Measurements from ENCODE around the gene CATSPERZ. TPM values are rescaled to one million over a fixed set of nuclear protein-coding genes. Genes with fewer than 3 reads are reported as not detected.

CATSPERZ gene
- total RNA-seq, 2 donors from 2014 or later, result 0.56 TPM; not detected in 1

- intact Hi-C loops (cut with DNase I), result no loop called here
- Histone ChIP-seq H3K4me1 (peaks cover 11% of the 10 kb centered on the region), H3K9me3 (no peaks in the 10 kb centered on the region), H3K27me3 (no peaks in the 10 kb centered on the region), H3K36me3 (no peaks in the 10 kb centered on the region), H3K4me3 (no peak overlapping the region), H3K9ac (ENCODE audit: low read depth in 2 of 2, low read length in 2 of 2) (no peak overlapping the region), H3K27ac (no peak overlapping the region)
- no peak for TF ChIP-seq CTCF (IDR thresholded peaks at IDR 0.05)
- DNase-seq, result no peak
These were observed 38.6 kb downstream of the CATSPERZ start for GRCh38 chr11:64338716-64339115.

GRCh38 chr11:64339286-64339685, 39.1 kb downstream of the CATSPERZ start:
- TF ChIP-seq CTCF (IDR thresholded peaks at IDR 0.05), result no peak
- Histone ChIP-seq H3K9me3 (no peaks in the 10 kb centered on the region), H3K4me1 (peaks cover 11% of the 10 kb centered on the region), H3K27me3 (no peaks in the 10 kb centered on the region), H3K9ac (ENCODE audit: low read depth in 2 of 2, low read length in 2 of 2) (peak overlapping the region in 1 of 2 donors; percentile 48), H3K27ac (no peak overlapping the region), H3K4me3 (no peak overlapping the region), H3K36me3 (no peaks in the 10 kb centered on the region)
- intact Hi-C loops (cut with DNase I), result no loop called here
- no peak for DNase-seq

GRCh38 chr11:64339754-64340408, 39.7 kb downstream of the CATSPERZ start, which contains the start of gene CCDC88B:
CCDC88B (plus strand) TSS chr11:64340204; CDS start chr11:64340267, 63 bp downstream.
- peak; percentile 70 for DNase-seq
- peak within 1 kb of the TSS; percentile 51 to 53 for H3K9ac ChIP-seq (ENCODE audit: low read depth in 2 of 2, low read length in 2 of 2)
- H3K4me1 ChIP-seq, result peaks cover 11% of the 10 kb centered on the region
- H3K9me3 ChIP-seq, result no peaks in the 10 kb centered on the region
- H3K4me3 ChIP-seq, result peak within 1 kb of the TSS; percentile 19
- no peaks in the 10 kb centered on the region for H3K27me3 ChIP-seq
- no peak within 1 kb of the TSS for H3K27ac ChIP-seq
- no peak for TF ChIP-seq CTCF (IDR thresholded peaks at IDR 0.05)
- intact Hi-C loops (cut with DNase I), result no loop called here
- no peaks in the 10 kb centered on the region for H3K36me3 ChIP-seq

- Histone ChIP-seq H3K27me3 (no peaks in the 10 kb centered on the region), H3K27ac (no peak overlapping the region), H3K9ac (ENCODE audit: low read depth in 2 of 2, low read length in 2 of 2) (peak overlapping the region; percentile 51 to 53), H3K9me3 (no peaks in the 10 kb centered on the region), H3K4me3 (peak overlapping the region; percentile 19), H3K36me3 (no peaks in the 10 kb centered on the region), H3K4me1 (peaks cover 7% of the 10 kb centered on the region)
- DNase-seq, result peak; percentile 90
- intact Hi-C loops (cut with DNase I), result no loop called here
- TF ChIP-seq CTCF (IDR thresholded peaks at IDR 0.05), result no peak
These were observed 40.6 kb downstream of the CATSPERZ start for GRCh38 chr11:64340671-64341335.

GRCh38 chr11:64341429-64341828, 41.3 kb downstream of the CATSPERZ start:
- DNase-seq, result no peak
- H3K27ac ChIP-seq, result no peak overlapping the region

More at GRCh38 chr11:64341429-64341828, 41.3 kb downstream of the CATSPERZ start:
- peak overlapping the region; percentile 51 to 52 for H3K9ac ChIP-seq (ENCODE audit: low read depth in 2 of 2, low read length in 2 of 2)
- no peaks in the 10 kb centered on the region for H3K9me3 ChIP-seq
- no peak overlapping the region for H3K4me3 ChIP-seq
- H3K27me3 ChIP-seq, result no peaks in the 10 kb centered on the region
- H3K36me3 ChIP-seq, result no peaks in the 10 kb centered on the region
- no peak for TF ChIP-seq CTCF (IDR thresholded peaks at IDR 0.05)
- H3K4me1 ChIP-seq, result peaks cover 7% of the 10 kb centered on the region
- intact Hi-C loops (cut with DNase I), result no loop called here
